ENCODE measurements around the gene PROCA1.

DNA sequence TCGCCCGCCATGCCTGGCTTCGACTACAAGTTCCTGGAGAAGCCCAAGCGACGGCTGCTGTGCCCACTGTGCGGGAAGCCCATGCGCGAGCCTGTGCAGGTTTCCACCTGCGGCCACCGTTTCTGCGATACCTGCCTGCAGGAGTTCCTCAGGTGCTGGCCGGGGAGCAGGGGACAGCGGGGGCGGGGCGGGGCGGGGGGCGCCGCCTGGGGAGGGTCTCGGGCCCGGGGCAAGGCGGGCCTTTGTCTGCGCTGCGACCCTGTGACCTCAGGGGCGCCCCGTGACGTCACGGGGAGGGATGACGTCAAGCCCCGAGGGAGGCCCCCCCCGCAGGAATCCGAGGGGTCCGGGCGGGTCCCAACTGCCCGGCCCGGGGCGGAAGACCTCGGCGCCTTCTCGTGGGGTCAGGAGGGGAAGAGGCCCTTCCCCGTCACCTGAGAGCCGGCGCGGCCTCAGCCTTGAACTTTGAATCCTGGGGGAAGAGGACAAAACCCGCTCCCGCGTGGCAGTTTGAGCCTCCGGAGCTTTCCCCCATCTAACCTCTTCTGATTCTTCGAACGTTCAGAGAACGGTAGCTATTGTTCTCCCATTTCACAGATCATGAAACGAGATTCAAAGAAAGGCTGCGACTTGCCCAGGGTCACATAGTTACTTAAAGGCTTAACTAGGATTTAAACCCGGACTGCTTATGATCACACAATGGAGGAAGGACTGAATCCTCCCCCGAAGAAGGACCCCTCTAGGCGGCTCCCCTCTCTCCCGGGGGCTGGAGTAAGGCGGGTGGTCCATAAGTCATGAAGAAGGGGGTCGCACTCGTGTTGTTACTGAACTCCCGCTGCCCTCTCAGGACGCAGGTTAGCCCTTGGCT, 32.6 kb upstream of the PROCA1 start:
- TF ChIP-seq, protein P1, sequence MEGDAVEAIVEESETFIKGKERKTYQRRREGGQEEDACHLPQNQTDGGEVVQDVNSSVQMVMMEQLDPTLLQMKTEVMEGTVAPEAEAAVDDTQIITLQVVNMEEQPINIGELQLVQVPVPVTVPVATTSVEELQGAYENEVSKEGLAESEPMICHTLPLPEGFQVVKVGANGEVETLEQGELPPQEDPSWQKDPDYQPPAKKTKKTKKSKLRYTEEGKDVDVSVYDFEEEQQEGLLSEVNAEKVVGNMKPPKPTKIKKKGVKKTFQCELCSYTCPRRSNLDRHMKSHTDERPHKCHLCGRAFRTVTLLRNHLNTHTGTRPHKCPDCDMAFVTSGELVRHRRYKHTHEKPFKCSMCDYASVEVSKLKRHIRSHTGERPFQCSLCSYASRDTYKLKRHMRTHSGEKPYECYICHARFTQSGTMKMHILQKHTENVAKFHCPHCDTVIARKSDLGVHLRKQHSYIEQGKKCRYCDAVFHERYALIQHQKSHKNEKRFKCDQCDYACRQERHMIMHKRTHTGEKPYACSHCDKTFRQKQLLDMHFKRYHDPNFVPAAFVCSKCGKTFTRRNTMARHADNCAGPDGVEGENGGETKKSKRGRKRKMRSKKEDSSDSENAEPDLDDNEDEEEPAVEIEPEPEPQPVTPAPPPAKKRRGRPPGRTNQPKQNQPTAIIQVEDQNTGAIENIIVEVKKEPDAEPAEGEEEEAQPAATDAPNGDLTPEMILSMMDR (optimal IDR thresholded peaks at IDR 0.05 in 1 of 3, IDR thresholded peaks at IDR 0.05 in 1 of 3, conservative IDR thresholded peaks at IDR 0.05 in 1 of 3; ENCODE audit: extremely low read depth in 1 of 3, insufficient read depth in 2 of 3, low read length in 3 of 3) = no peak
- TF ChIP-seq EZH2 (IDR thresholded peaks at IDR 0.05; ENCODE audit: low read length) = no peak

All from keratinocyte (primary cell).